K562 (cell line): ENCODE results near the gene LRP1. TPM values are rescaled to one million over a fixed set of nuclear protein-coding genes. Genes with fewer than 3 reads are reported as not detected.
A peak's percentile ranks its signal among the peaks of the same experiment; 100 is the strongest.

ENCODE experiments used
- ATAC-seq: fragments of 200-7000 bp; cut with Tn5 transposase; 3 replicates; pipeline ENCODE4 v1.9.1; 2020; ENCODE audit warnings: moderate library complexity
- BruUV-seq: library from RNA; stranded (reverse); fragments of 400-500 nt; replicated peaks from 2 replicates; lab custom pipeline; 2021; lab: Mats Ljungman, UMichigan
- CTCF ChIA-PET: fragments of 300-600 bp; formaldehyde crosslinking; extraction: SDS; loops from one replicate; lab custom pipeline; 2021; ENCODE audit warnings: low intra/inter-chr PET ratio; lab: Yijun Ruan, JAX
- POLR2A ChIA-PET: fragments of 300-600, 350-650 bp; sonication (Branson Sonifier 250); formaldehyde crosslinking; extraction: SDS; loops from one replicate; lab custom pipeline; 2021; ENCODE audit warnings: antibody characterized with exemption, inconsistent platforms; lab: Yijun Ruan, JAX
- DNase-seq, 4 experiments: peaks; one replicate each; pipeline versions ENCODE4 v3.0.0 to v3.0.0-alpha.2; 2011 to 2018; ENCODE audit warnings: low spot score in 3 of 4, mixed read lengths in 3 of 4; ENCODE audit errors: extremely low read depth in 1 of 4
- FAIRE-seq: peaks from 2 replicates; lab custom pipeline; 2011; peaks lifted over from hg19 to GRCh38; lab: Jason Lieb, UNC
- H2AFZ ChIP-seq: 2 replicates; pipeline ENCODE4 v1.6.0; 2011; ENCODE audit warnings: low read depth, low read length, control low read depth, inconsistent platforms
- H3K27ac ChIP-seq: fragments of 200-600 bp; 3 replicates; pipeline ENCODE4 v1.8.0; 2011; ENCODE audit warnings: low read depth, mild to moderate bottlenecking, control low read depth, inconsistent platforms, low read length, moderate library complexity, mixed read lengths; ENCODE audit errors: extremely low read depth
- H3K27me3 ChIP-seq, 2 experiments: fragments of 300-600 bp in 1 of 2; 2 replicates in 1 of 2; 3 replicates in 1 of 2; pipeline versions ENCODE4 v1.6.0 to v1.8.0; 2011; ENCODE audit warnings: inconsistent platforms in 2 of 2, low read length in 2 of 2, mild to moderate bottlenecking in 1 of 2, mixed read lengths in 1 of 2, moderate library complexity in 1 of 2; ENCODE audit not compliant: control insufficient read depth in 2 of 2, insufficient read depth in 2 of 2
- H3K36me3 ChIP-seq: fragments of 300-600 bp; 3 replicates; pipeline ENCODE4 v1.8.0; 2011; ENCODE audit warnings: mild to moderate bottlenecking, low read length, inconsistent platforms; ENCODE audit not compliant: control insufficient read depth, insufficient read depth
- H3K4me1 ChIP-seq, 2 experiments: fragments of 200-600 bp in 1 of 2; replicated peaks in 1 of 2; 2 replicates in 1 of 2; 3 replicates in 1 of 2; pipeline versions ENCODE4 v1.5.1 to v1.8.0; 2011; ENCODE audit warnings: inconsistent platforms in 2 of 2, low read length in 2 of 2, mild to moderate bottlenecking in 1 of 2, mixed read lengths in 1 of 2, moderate library complexity in 1 of 2; ENCODE audit not compliant: control insufficient read depth in 2 of 2, insufficient read depth in 2 of 2
- H3K4me2 ChIP-seq: 2 replicates; pipeline ENCODE4 v1.6.1; 2011; ENCODE audit warnings: low read length, control low read depth, inconsistent platforms, mixed read lengths; ENCODE audit not compliant: insufficient read depth
- H3K4me3 ChIP-seq: fragments of 200-600 bp; sonication (generic), shearing (Covaris generic); 2 replicates; pipeline ENCODE4 v1.5.1; 2016; ENCODE audit warnings: control low read depth, inconsistent platforms
- H3K79me2 ChIP-seq: fragments of 200-600 bp; 3 replicates; pipeline ENCODE4 v1.8.0; 2011; ENCODE audit warnings: low read length, inconsistent platforms; ENCODE audit not compliant: control insufficient read depth, insufficient read depth
- H3K9ac ChIP-seq, 2 experiments: 2 replicates each; pipeline versions ENCODE4 v1.6.0 to v1.6.1; 2011; ENCODE audit warnings: low read depth in 2 of 2, low read length in 2 of 2, control low read depth in 1 of 2, inconsistent platforms in 1 of 2, mild to moderate bottlenecking in 1 of 2, mixed read lengths in 1 of 2; ENCODE audit not compliant: insufficient read depth in 1 of 2
- H3K9me1 ChIP-seq: one replicate; pipeline ENCODE4 v1.6.0; 2011; ENCODE audit warnings: inconsistent platforms, mild to moderate bottlenecking, low read length, moderate library complexity; ENCODE audit not compliant: control insufficient read depth, insufficient read depth
- H3K9me3 ChIP-seq: replicated peaks from 2 replicates; pipeline ENCODE4 v1.5.1; 2011; ENCODE audit warnings: low read depth, low read length, inconsistent platforms; ENCODE audit not compliant: control insufficient read depth, insufficient read depth
- H4K20me1 ChIP-seq: replicated peaks from 2 replicates; pipeline ENCODE4 v1.6.1; 2011; ENCODE audit warnings: low read length, inconsistent platforms, mixed read lengths; ENCODE audit not compliant: control insufficient read depth, insufficient read depth
- ATF3 ChIP-seq, 2 experiments: fragments of 450-650 bp in 1 of 2; sonication (generic) in 1 of 2; formaldehyde crosslinking in 1 of 2; IDR thresholded peaks in 1 of 2; conservative IDR thresholded peaks in 1 of 2; 2 replicates each; pipeline versions ENCODE4 v1.6.1 to v1.8.1; 2016 to 2023; ENCODE audit warnings: mild to moderate bottlenecking in 2 of 2, moderate library complexity in 2 of 2, inconsistent platforms in 1 of 2, missing genetic modification reagents in 1 of 2
- GATA2 ChIP-seq: sonication (generic); formaldehyde crosslinking; IDR thresholded peaks from 2 replicates; pipeline ENCODE4 v1.4.0; 2020; ENCODE audit warnings: mild to moderate bottlenecking, missing genetic modification reagents
- KLF16 ChIP-seq: IDR thresholded peaks from 2 replicates; pipeline ENCODE4 v1.6.1; 2016; ENCODE audit warnings: antibody characterized with exemption
- LCOR ChIP-seq: sonication (generic); formaldehyde crosslinking; IDR thresholded peaks from 2 replicates; pipeline ENCODE4 v1.8.0; 2022; ENCODE audit warnings: mild to moderate bottlenecking, missing genetic modification reagents
- LEF1 ChIP-seq: fragments of 450-650 bp; IDR thresholded peaks from 2 replicates; pipeline ENCODE4 v1.6.1; 2016; ENCODE audit warnings: mild to moderate bottlenecking
- MBD2 ChIP-seq: sonication (generic); IDR thresholded peaks from 2 replicates; pipeline ENCODE4 v1.6.1; 2016; ENCODE audit warnings: low read depth, borderline replicate concordance
- MEIS2 ChIP-seq: fragments of 450-650 bp; IDR thresholded peaks from 2 replicates; pipeline ENCODE4 v1.6.1; 2014; ENCODE audit warnings: mild to moderate bottlenecking; ENCODE audit not compliant: partially characterized antibody
- NRF1 ChIP-seq, 2 experiments: fragments of 450-650 bp; IDR thresholded peaks in 1 of 2; conservative IDR thresholded peaks in 1 of 2; 2 replicates each; pipeline ENCODE4 v1.6.1; 2014; ENCODE audit warnings: mild to moderate bottlenecking in 2 of 2
- PHF20 ChIP-seq: fragments of 450-650 bp; IDR thresholded peaks from 2 replicates; pipeline ENCODE4 v1.6.1; 2018; ENCODE audit not compliant: partially characterized antibody
- SMARCA4 ChIP-seq: fragments of 450-650 bp; IDR thresholded peaks from 2 replicates; pipeline ENCODE4 v1.6.1; 2016
- SMARCE1 ChIP-seq: fragments of 450-650 bp; IDR thresholded peaks from 2 replicates; pipeline ENCODE4 v1.7.1; 2016; ENCODE audit warnings: mild to moderate bottlenecking
- TAF15 ChIP-seq: fragments of 200-400 bp; formaldehyde crosslinking; IDR thresholded peaks from 2 replicates; pipeline ENCODE4 v1.6.1; 2017; ENCODE audit warnings: mild to moderate bottlenecking, low read depth, low read length, moderate library complexity
- TAL1 ChIP-seq: fragments of 450-650 bp; IDR thresholded peaks from 2 replicates; pipeline ENCODE4 v1.6.1; 2016; ENCODE audit warnings: mild to moderate bottlenecking
- TEAD4 ChIP-seq, 2 experiments: sonication (generic) in 1 of 2; formaldehyde crosslinking in 1 of 2; IDR thresholded peaks; 2 replicates each; pipeline versions ENCODE4 v1.6.1 to v1.8.0; 2012 to 2022; ENCODE audit warnings: borderline replicate concordance in 1 of 2, inconsistent platforms in 1 of 2, low read length in 1 of 2, mild to moderate bottlenecking in 1 of 2, missing genetic modification reagents in 1 of 2
- ZBTB7A ChIP-seq: IDR thresholded peaks from 2 replicates; pipeline ENCODE4 v1.6.1; 2011; ENCODE audit warnings: low read depth, mild to moderate bottlenecking, low read length, moderate library complexity, borderline replicate concordance; ENCODE audit not compliant: control insufficient read depth
- ZNF780A ChIP-seq: fragments of 250-450 bp; sonication (Bioruptor Pico); IDR thresholded peaks from 2 replicates; pipeline ENCODE4 v1.5.0; 2021; ENCODE audit warnings: mild to moderate bottlenecking
- WGBS: fragments of 100-300 bp; shearing (Covaris generic); methylation state at CpG from one replicate; pipeline ENCODE4 v1.1.6; 2016; ENCODE audit warnings: low coverage, mixed read lengths; ENCODE audit not compliant: insufficient coverage; ENCODE audit errors: missing lambda C conversion rate; 5-methylcytosine and 5-hydroxymethylcytosine counted together
- in situ Hi-C: fragments of 300-500 bp; cut with MboI; formaldehyde crosslinking; loops from 4 replicates; pipeline ENCODE4 v1.15.0; 2018; ENCODE audit warnings: inconsistent platforms, mixed read lengths
- intact Hi-C: fragments of 100-400 bp; cut with micrococcal nuclease; formaldehyde crosslinking; loops from 2 replicates; pipeline ENCODE4 v1.14.2; 2022
- polyA plus RNA-seq, 8 experiments: library from polyadenylated mRNA; depleted of rRNA in 4 of 8; stranded (reverse) in 5 of 8; unstranded in 3 of 8; fragments of >200 nt; fragmentation: Nextera tagmentation in 2 of 8; fragmentation: Illumina TruSeq in 1 of 8; extraction: Ambion mirVana in 2 of 8; extraction: Trizol in 1 of 8; gene quantifications; 2 replicates each; pipeline versions ENCODE4 v1.2.1 to v1.2.3, GENCODE V29; 2011 to 2014; ENCODE audit warnings: inconsistent platforms in 1 of 8, missing spikeins in 1 of 8
- total RNA-seq, 7 experiments: library from RNA; depleted of rRNA in 6 of 7; stranded (reverse); fragments of >200 nt in 6 of 7; fragmentation: Illumina TruSeq in 2 of 7; extraction: Trizol in 2 of 7; gene quantifications; 2 replicates each; pipeline versions ENCODE4 v1.2.1 to v1.2.3, GENCODE V29; 2011 to 2021; ENCODE audit warnings: low replicate concordance in 1 of 7
- TF ChIP-seq, protein P1 (sequence below): fragments of 250-450 bp; sonication (Bioruptor Pico); IDR thresholded peaks from 2 replicates; pipeline ENCODE4 v1.4.0; 2020

The LRP1 gene
- total and polyA plus RNA-seq, 9 of the 15 experiments (the other 6 are each of a cell fraction or from before 2014, with no cell fraction given) = 0.04 to 0.64 (median 0.19) TPM; not detected in 2

DNA sequence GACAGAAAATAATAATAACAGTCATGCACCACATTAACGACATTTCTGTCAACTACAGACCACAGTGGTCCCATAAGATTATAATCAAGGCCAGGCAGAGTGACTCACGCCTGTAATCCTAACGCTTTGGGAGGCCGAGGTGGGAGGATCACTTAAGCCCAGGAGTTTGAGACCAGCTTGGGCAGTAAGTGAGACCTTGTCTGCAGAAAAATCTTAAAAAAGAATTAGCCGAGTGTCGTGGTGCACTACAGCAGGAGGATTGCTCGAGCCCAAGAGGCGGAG, 30.8 kb upstream of the LRP1 start:
- H3K27ac ChIP-seq = peak overlapping the region; percentile 52
- FAIRE-seq (peak; percentile 70), ATAC-seq (no peak), DNase-seq (peak in 3 of 4 experiments; percentile 11 to 59 (median 33))
- intact Hi-C loops = no loop called here
- no peaks in the 10 kb centered on the region for H3K9me3 ChIP-seq
- ChIA-PET CTCF (no interaction called here), POLR2A (interaction anchor here (0.6 to 5.1 kb wide), 8 partner anchors 8 to 63 kb away, joined by 3 to 32 read pairs (median 4); partner anchors contain the start of gene STAT6)
- WGBS = 17% methylated on average over 8 of the region's 8 CpGs
- in situ Hi-C loops = no loop called here
- H4K20me1 ChIP-seq = no peaks in the 10 kb centered on the region; the same call in 1 of the 2 replicates
- H3K4me2 ChIP-seq = no peak overlapping the region
- H3K4me1 ChIP-seq = peaks cover 42 to 59% of the 10 kb centered on the region in 2 experiments
- BruUV-seq = no TSS peak
- H2AFZ ChIP-seq = peak overlapping the region; percentile 24; the same call in 1 of the 2 replicates
- H3K27me3 ChIP-seq = no peaks in the 10 kb centered on the region; a peak in 1 of 5 replicates
- peaks cover 64% of the 10 kb centered on the region for H3K36me3 ChIP-seq
- no peaks in the 10 kb centered on the region for H3K9me1 ChIP-seq
- peaks cover 7% of the 10 kb centered on the region; the same call in 2 of the 3 replicates for H3K79me2 ChIP-seq
- H3K9ac ChIP-seq = peak overlapping the region; percentile 20 to 65; a peak in 2 of 4 replicates
- H3K4me3 ChIP-seq = no peak overlapping the region
- peak; percentile 18; the same call in 1 of the 2 replicates for TF ChIP-seq TEAD4 (IDR thresholded peaks at IDR 0.05; ENCODE audit: low read length)
- TF ChIP-seq TEAD4 (CRISPR knock-in tag; IDR thresholded peaks at IDR 0.05; ENCODE audit: borderline replicate concordance) = no peak
- peak; percentile 40 for TF ChIP-seq MEIS2
- no peak; the same call in 1 of the 2 replicates for TF ChIP-seq LEF1
- TF ChIP-seq NRF1 (conservative IDR thresholded peaks at IDR 0.05 in 1 of 2, IDR thresholded peaks at IDR 0.05 in 1 of 2) = 0 out of 4 replicates have a peak, but pooled peaks of 1 of the 2 experiments have one; percentile 13
- TF ChIP-seq TAF15 = no peak
- TF ChIP-seq, protein P1, sequence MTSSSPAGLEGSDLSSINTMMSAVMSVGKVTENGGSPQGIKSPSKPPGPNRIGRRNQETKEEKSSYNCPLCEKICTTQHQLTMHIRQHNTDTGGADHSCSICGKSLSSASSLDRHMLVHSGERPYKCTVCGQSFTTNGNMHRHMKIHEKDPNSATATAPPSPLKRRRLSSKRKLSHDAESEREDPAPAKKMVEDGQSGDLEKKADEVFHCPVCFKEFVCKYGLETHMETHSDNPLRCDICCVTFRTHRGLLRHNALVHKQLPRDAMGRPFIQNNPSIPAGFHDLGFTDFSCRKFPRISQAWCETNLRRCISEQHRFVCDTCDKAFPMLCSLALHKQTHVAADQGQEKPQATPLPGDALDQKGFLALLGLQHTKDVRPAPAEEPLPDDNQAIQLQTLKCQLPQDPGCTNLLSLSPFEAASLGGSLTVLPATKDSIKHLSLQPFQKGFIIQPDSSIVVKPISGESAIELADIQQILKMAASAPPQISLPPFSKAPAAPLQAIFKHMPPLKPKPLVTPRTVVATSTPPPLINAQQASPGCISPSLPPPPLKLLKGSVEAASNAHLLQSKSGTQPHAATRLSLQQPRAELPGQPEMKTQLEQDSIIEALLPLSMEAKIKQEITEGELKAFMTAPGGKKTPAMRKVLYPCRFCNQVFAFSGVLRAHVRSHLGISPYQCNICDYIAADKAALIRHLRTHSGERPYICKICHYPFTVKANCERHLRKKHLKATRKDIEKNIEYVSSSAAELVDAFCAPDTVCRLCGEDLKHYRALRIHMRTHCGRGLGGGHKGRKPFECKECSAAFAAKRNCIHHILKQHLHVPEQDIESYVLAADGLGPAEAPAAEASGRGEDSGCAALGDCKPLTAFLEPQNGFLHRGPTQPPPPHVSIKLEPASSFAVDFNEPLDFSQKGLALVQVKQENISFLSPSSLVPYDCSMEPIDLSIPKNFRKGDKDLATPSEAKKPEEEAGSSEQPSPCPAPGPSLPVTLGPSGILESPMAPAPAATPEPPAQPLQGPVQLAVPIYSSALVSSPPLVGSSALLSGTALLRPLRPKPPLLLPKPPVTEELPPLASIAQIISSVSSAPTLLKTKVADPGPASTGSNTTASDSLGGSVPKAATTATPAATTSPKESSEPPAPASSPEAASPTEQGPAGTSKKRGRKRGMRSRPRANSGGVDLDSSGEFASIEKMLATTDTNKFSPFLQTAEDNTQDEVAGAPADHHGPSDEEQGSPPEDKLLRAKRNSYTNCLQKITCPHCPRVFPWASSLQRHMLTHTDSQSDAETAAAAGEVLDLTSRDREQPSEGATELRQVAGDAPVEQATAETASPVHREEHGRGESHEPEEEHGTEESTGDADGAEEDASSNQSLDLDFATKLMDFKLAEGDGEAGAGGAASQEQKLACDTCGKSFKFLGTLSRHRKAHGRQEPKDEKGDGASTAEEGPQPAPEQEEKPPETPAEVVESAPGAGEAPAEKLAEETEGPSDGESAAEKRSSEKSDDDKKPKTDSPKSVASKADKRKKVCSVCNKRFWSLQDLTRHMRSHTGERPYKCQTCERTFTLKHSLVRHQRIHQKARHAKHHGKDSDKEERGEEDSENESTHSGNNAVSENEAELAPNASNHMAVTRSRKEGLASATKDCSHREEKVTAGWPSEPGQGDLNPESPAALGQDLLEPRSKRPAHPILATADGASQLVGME (CRISPR knock-in tag) = no peak
- TF ChIP-seq SMARCA4 = peak; percentile 72
- peak; percentile 3; the same call in 1 of the 2 replicates for TF ChIP-seq LCOR (CRISPR knock-in tag)
- TF ChIP-seq ZNF780A (CRISPR knock-in tag) = no peak
- TF ChIP-seq SMARCE1 = peak; percentile 84; the same call in 1 of the 2 replicates
- TF ChIP-seq TAL1 = 0 out of 2 replicates have a peak, but pooled peaks have one; percentile 9
- TF ChIP-seq PHF20 = no peak
- peak; percentile 67 for TF ChIP-seq GATA2 (CRISPR knock-in tag)
- peak; percentile 76 for TF ChIP-seq ATF3 (IDR thresholded peaks at IDR 0.05)
- TF ChIP-seq ATF3 (CRISPR knock-in tag; conservative IDR thresholded peaks at IDR 0.05) = no peak; the same call in 1 of the 2 replicates
- 0 out of 2 replicates have a peak, but pooled peaks have one; percentile 18 for TF ChIP-seq ZBTB7A
- TF ChIP-seq MBD2 = no peak
- TF ChIP-seq KLF16 = no peak
